K562 (cell line): ENCODE measurements around the gene PHLDA3.

Experiments used
- CHD1 ChIP-seq: fragments of 200-600 bp; sonication (generic); IDR thresholded peaks from one replicate; pipeline ENCODE4 v1.6.1; 2012; ENCODE audit warnings: mild to moderate bottlenecking, moderate library complexity, low read length, inconsistent platforms
- SMARCC2 ChIP-seq: fragments of 450-650 bp; IDR thresholded peaks from 2 replicates; pipeline ENCODE4 v1.6.1; 2017; ENCODE audit warnings: antibody characterized with exemption, moderate library complexity, mild to moderate bottlenecking, low read depth
- TAF15 ChIP-seq: fragments of 200-400 bp; formaldehyde crosslinking; IDR thresholded peaks from 2 replicates; pipeline ENCODE4 v1.6.1; 2017; ENCODE audit warnings: mild to moderate bottlenecking, low read depth, low read length, moderate library complexity
- TF ChIP-seq, protein P1 (sequence below): fragments of 250-450 bp; sonication (Bioruptor Pico); IDR thresholded peaks from 2 replicates; pipeline ENCODE4 v1.5.0; 2020; ENCODE audit warnings: mild to moderate bottlenecking
- TF ChIP-seq, protein P2 (sequence below): fragments of 250-450 bp; sonication (Bioruptor Pico); IDR thresholded peaks from 2 replicates; pipeline ENCODE4 v1.5.0; 2021; ENCODE audit warnings: mild to moderate bottlenecking, borderline replicate concordance

DNA sequence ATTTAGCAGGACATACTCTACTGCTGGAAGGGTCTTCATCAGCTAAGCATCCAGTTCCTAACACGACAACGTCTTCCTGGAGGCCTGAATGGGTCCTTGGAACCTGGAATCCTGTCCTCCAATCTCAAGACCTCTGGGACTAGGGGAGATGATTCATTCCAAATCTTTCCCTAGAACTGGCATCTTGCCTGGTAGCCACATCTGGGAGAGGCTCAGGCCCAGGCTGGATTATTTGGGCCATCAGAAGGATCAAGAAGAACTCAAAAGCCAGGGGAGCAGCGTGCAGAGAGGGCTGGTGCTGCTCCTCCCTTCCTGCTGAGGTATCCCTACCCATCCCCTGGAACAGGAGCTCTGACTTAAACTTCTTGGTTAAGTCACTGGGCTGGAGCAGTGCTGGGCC, 2.8 kb upstream of the PHLDA3 start:
- TF ChIP-seq CHD1 (no peak), SMARCC2 (no peak), TAF15 (no peak)
- TF ChIP-seq, protein P1, sequence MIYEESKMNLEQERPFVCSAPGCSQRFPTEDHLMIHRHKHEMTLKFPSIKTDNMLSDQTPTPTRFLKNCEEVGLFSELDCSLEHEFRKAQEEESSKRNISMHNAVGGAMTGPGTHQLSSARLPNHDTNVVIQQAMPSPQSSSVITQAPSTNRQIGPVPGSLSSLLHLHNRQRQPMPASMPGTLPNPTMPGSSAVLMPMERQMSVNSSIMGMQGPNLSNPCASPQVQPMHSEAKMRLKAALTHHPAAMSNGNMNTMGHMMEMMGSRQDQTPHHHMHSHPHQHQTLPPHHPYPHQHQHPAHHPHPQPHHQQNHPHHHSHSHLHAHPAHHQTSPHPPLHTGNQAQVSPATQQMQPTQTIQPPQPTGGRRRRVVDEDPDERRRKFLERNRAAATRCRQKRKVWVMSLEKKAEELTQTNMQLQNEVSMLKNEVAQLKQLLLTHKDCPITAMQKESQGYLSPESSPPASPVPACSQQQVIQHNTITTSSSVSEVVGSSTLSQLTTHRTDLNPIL, result no peak
- TF ChIP-seq, protein P2, sequence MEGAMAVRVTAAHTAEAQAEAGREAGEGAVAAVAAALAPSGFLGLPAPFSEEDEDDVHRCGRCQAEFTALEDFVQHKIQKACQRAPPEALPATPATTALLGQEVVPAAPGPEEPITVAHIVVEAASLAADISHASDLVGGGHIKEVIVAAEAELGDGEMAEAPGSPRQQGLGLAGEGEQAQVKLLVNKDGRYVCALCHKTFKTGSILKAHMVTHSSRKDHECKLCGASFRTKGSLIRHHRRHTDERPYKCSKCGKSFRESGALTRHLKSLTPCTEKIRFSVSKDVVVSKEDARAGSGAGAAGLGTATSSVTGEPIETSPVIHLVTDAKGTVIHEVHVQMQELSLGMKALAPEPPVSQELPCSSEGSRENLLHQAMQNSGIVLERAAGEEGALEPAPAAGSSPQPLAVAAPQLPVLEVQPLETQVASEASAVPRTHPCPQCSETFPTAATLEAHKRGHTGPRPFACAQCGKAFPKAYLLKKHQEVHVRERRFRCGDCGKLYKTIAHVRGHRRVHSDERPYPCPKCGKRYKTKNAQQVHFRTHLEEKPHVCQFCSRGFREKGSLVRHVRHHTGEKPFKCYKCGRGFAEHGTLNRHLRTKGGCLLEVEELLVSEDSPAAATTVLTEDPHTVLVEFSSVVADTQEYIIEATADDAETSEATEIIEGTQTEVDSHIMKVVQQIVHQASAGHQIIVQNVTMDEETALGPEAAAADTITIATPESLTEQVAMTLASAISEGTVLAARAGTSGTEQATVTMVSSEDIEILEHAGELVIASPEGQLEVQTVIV (CRISPR knock-in tag), result no peak
